ENCODE results near the gene PANX3. TPM values are rescaled to one million over a fixed set of nuclear protein-coding genes. Genes with fewer than 3 reads are reported as not detected.

PANX3 gene
- total and polyA plus RNA-seq, 9 of the 15 experiments (the other 6 are each of a cell fraction or from before 2014, with no cell fraction given): 0.09 to 0.69 (median 0.39) TPM

GRCh38 chr11:124667601-124668000 lies 56.4 kb downstream of the PANX3 start (continued):
- TF ChIP-seq ZBTB12 (CRISPR knock-in tag; IDR thresholded peaks at IDR 0.05): no peak
- TF ChIP-seq SMAD4 (CRISPR knock-in tag; conservative IDR thresholded peaks at IDR 0.05): peak; percentile 91
- TF ChIP-seq ZMIZ1 (IDR thresholded peaks at IDR 0.05; ENCODE audit: low read depth in 2 of 2, low read length in 2 of 2): peak in 1 of 2 experiments; percentile 80; a peak in 2 of 4 replicates
- no peak for TF ChIP-seq ZNF121 (CRISPR knock-in tag; conservative IDR thresholded peaks at IDR 0.05)
- TF ChIP-seq ZNF280A (IDR thresholded peaks at IDR 0.05; ENCODE audit: low read depth, partially characterized antibody): no peak
- TF ChIP-seq SMARCE1 (IDR thresholded peaks at IDR 0.05): peak; percentile 90
- peak; percentile 83 for TF ChIP-seq GATA2 (CRISPR knock-in tag; IDR thresholded peaks at IDR 0.05)
- peak; percentile 60 for TF ChIP-seq EGR1 (conservative IDR thresholded peaks at IDR 0.05)
- no peak for TF ChIP-seq NONO (IDR thresholded peaks at IDR 0.05; ENCODE audit: low read depth in 2 of 2, low read length in 1 of 2)
- TF ChIP-seq CC2D1A (IDR thresholded peaks at IDR 0.05): peak; percentile 93; the same call in 1 of the 2 replicates
- TF ChIP-seq JUND (IDR thresholded peaks at IDR 0.05; ENCODE audit: borderline replicate concordance, low read depth, low read length): peak; percentile 44; the same call in 1 of the 2 replicates
- no peak; the same call in 2 of the 3 replicates for TF ChIP-seq JUND (tag; IDR thresholded peaks at IDR 0.05; ENCODE audit: borderline replicate concordance, low read depth, low read length)
- peak in 1 of 2 experiments; percentile 85; a peak in 2 of 4 replicates for TF ChIP-seq HDAC1 (IDR thresholded peaks at IDR 0.05)
- no peak for TF ChIP-seq ZNF143 (CRISPR knock-in tag; IDR thresholded peaks at IDR 0.05)
- no peak; the same call in 1 of the 2 replicates for TF ChIP-seq MECOM (CRISPR knock-in tag; IDR thresholded peaks at IDR 0.05)
- TF ChIP-seq HNRNPL (IDR thresholded peaks at IDR 0.05; ENCODE audit: low read depth, low read length): no peak
- TF ChIP-seq HDAC3 (IDR thresholded peaks at IDR 0.05; ENCODE audit: borderline replicate concordance, partially characterized antibody): peak; percentile 74
- peak; percentile 87 for TF ChIP-seq STAT5A (IDR thresholded peaks at IDR 0.05; ENCODE audit: borderline replicate concordance, low read length)
- TF ChIP-seq ZNF184 (CRISPR knock-in tag; IDR thresholded peaks at IDR 0.05): no peak
- TF ChIP-seq VEZF1 (CRISPR knock-in tag; IDR thresholded peaks at IDR 0.05): peak; percentile 28; the same call in 1 of the 2 replicates
- TF ChIP-seq RFX1 (IDR thresholded peaks at IDR 0.05): no peak
- TF ChIP-seq CHD2 (IDR thresholded peaks at IDR 0.05; ENCODE audit: low read depth, low read length): no peak

All from K562 (cell line).